Keratinocyte (primary cell): Measurements from ENCODE around the gene ZNF474. TPM values are rescaled to one million over a fixed set of nuclear protein-coding genes. Genes with fewer than 3 reads are reported as not detected.

Source experiments
- DNase-seq: peaks from one replicate; pipeline ENCODE4 v3.0.0-alpha.2; 2011; ENCODE audit warnings: low read depth, missing footprints, low spot score
- FAIRE-seq: peaks from 2 replicates; lab custom pipeline; 2011; peaks lifted over from hg19 to GRCh38; lab: Jason Lieb, UNC
- H2AFZ ChIP-seq: 2 replicates; pipeline ENCODE4 v1.6.0; 2012; ENCODE audit warnings: low read length, control low read depth, inconsistent platforms; ENCODE audit not compliant: control insufficient read depth
- H3K27ac ChIP-seq: 2 replicates; pipeline ENCODE4 v1.5.1; 2011; ENCODE audit warnings: low read length; ENCODE audit not compliant: control insufficient read depth, insufficient read depth
- H3K27me3 ChIP-seq: 3 replicates; pipeline ENCODE4 v1.6.0; 2011; ENCODE audit warnings: low read length; ENCODE audit not compliant: control insufficient read depth, insufficient read depth; ENCODE audit errors: extremely low read depth
- H3K36me3 ChIP-seq, 2 experiments: 2 replicates in 1 of 2; 3 replicates in 1 of 2; pipeline ENCODE4 v1.5.1; 2011; ENCODE audit warnings: low read length in 2 of 2, mild to moderate bottlenecking in 1 of 2; ENCODE audit not compliant: control insufficient read depth in 2 of 2, insufficient read depth in 2 of 2; ENCODE audit errors: extremely low read depth in 1 of 2
- H3K4me1 ChIP-seq: 3 replicates; pipeline ENCODE4 v1.5.1; 2011; ENCODE audit warnings: low read length; ENCODE audit not compliant: control insufficient read depth, insufficient read depth; ENCODE audit errors: extremely low read depth
- H3K4me2 ChIP-seq: 3 replicates; pipeline ENCODE4 v1.6.0; 2011; ENCODE audit warnings: low read depth, low read length; ENCODE audit not compliant: control insufficient read depth, insufficient read depth; ENCODE audit errors: extremely low read depth
- H3K4me3 ChIP-seq, 3 experiments: fragments of 200-600 bp in 1 of 3; sonication (generic) in 1 of 3; 2 replicates in 2 of 3; 3 replicates in 1 of 3; pipeline ENCODE4 v1.5.1; 2011 to 2016; ENCODE audit warnings: low read length in 3 of 3, mild to moderate bottlenecking in 3 of 3, control low read depth in 2 of 3, inconsistent platforms in 1 of 3, low read depth in 1 of 3, mixed read lengths in 1 of 3, mixed run types in 1 of 3, moderate library complexity in 1 of 3; ENCODE audit not compliant: control insufficient read depth in 2 of 3, insufficient read depth in 2 of 3; ENCODE audit errors: extremely low read depth in 1 of 3
- H3K79me2 ChIP-seq: 2 replicates; pipeline ENCODE4 v1.6.0; 2012; ENCODE audit warnings: low read length; ENCODE audit not compliant: control insufficient read depth, insufficient read depth
- H3K9ac ChIP-seq: 3 replicates; pipeline ENCODE4 v1.6.0; 2011; ENCODE audit warnings: low read length; ENCODE audit not compliant: control insufficient read depth, insufficient read depth; ENCODE audit errors: extremely low read depth
- H3K9me1 ChIP-seq: 3 replicates; pipeline ENCODE4 v1.6.0; 2011; ENCODE audit warnings: low read length; ENCODE audit not compliant: control insufficient read depth, insufficient read depth; ENCODE audit errors: extremely low read depth
- H3K9me3 ChIP-seq: 2 replicates; pipeline ENCODE4 v1.5.1; 2012; ENCODE audit warnings: low read depth, low read length; ENCODE audit not compliant: control insufficient read depth
- H4K20me1 ChIP-seq: 3 replicates; pipeline ENCODE4 v1.6.0; 2011; ENCODE audit warnings: low read length; ENCODE audit not compliant: control insufficient read depth, insufficient read depth; ENCODE audit errors: extremely low read depth
- EZH2 ChIP-seq: IDR thresholded peaks from one replicate; pipeline ENCODE4 v1.6.1; 2012; ENCODE audit warnings: inconsistent platforms, mild to moderate bottlenecking, low read length, moderate library complexity
- dilution Hi-C: fragments of 300-500 bp; cut with MboI; formaldehyde crosslinking; loops from one replicate; pipeline ENCODE4 v1.7.0; 2020; ENCODE audit warnings: low sequenced_read_pairs; ENCODE audit not compliant: extremely low pct_ligation_motif_present
- polyA plus RNA-seq, 5 experiments: library from polyadenylated mRNA; depleted of rRNA in 3 of 5; stranded (reverse) in 3 of 5; stranded (forward) in 1 of 5; unstranded in 1 of 5; fragments of >200 nt; gene quantifications; 1 replicate in 1 of 5; 2 replicates in 3 of 5; 3 replicates in 1 of 5; pipeline versions ENCODE4 v1.2.1 to v1.2.3, GENCODE V29; 2011 to 2012; ENCODE audit warnings: missing spikeins in 2 of 5, low read depth in 1 of 5, low replicate concordance in 1 of 5
- TF ChIP-seq, protein P1 (sequence below), 3 experiments: IDR thresholded peaks in 1 of 3; conservative IDR thresholded peaks in 1 of 3; optimal IDR thresholded peaks in 1 of 3; 2 replicates in 2 of 3; 3 replicates in 1 of 3; pipeline versions ENCODE3 to v1.5.1; 2011; ENCODE audit warnings: low read length in 3 of 3, mild to moderate bottlenecking in 3 of 3, moderate library complexity in 2 of 3, control low read depth in 1 of 3, inconsistent platforms in 1 of 3; ENCODE audit not compliant: insufficient read depth in 2 of 3; ENCODE audit errors: extremely low read depth in 1 of 3

ZNF474 gene
- polyA plus RNA-seq, 1 donor (not counting 4 experiments of a cell fraction or from before 2014, with no cell fraction given), result 0.05 TPM

DNA sequence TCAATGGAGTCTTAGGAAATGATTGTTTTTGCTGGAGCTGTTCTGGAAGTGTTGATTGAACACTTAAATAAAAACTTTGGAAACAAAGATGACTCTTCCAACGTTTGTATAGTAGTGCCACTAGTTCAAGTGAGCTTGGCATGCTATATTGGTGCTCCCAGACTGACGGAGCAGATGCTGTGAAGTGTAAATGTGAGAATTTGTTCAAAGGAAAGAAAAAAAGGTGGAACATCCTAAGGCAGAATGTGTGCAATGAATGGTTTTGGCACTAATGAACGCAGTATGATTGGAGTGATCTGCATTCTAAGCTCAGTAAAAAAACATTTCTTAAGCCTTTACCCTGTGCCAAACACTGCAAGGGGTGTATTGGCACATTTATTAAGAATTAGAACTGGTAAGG, 69.8 kb downstream of the ZNF474 start:
- Histone ChIP-seq H3K27ac (no peak overlapping the region), H3K9ac (no peak overlapping the region), H3K4me1 (peaks cover 6% of the 10 kb centered on the region), H3K79me2 (no peaks in the 10 kb centered on the region), H3K4me3 (no peak overlapping the region), H3K4me2 (no peak overlapping the region), H3K27me3 (no peaks in the 10 kb centered on the region), H3K36me3 (no peaks in the 10 kb centered on the region), H2AFZ (no peak overlapping the region), H3K9me1 (no peaks in the 10 kb centered on the region), H3K9me3 (no peaks in the 10 kb centered on the region), H4K20me1 (no peaks in the 10 kb centered on the region)
- TF ChIP-seq EZH2, result no peak
- TF ChIP-seq, protein P1, sequence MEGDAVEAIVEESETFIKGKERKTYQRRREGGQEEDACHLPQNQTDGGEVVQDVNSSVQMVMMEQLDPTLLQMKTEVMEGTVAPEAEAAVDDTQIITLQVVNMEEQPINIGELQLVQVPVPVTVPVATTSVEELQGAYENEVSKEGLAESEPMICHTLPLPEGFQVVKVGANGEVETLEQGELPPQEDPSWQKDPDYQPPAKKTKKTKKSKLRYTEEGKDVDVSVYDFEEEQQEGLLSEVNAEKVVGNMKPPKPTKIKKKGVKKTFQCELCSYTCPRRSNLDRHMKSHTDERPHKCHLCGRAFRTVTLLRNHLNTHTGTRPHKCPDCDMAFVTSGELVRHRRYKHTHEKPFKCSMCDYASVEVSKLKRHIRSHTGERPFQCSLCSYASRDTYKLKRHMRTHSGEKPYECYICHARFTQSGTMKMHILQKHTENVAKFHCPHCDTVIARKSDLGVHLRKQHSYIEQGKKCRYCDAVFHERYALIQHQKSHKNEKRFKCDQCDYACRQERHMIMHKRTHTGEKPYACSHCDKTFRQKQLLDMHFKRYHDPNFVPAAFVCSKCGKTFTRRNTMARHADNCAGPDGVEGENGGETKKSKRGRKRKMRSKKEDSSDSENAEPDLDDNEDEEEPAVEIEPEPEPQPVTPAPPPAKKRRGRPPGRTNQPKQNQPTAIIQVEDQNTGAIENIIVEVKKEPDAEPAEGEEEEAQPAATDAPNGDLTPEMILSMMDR (optimal IDR thresholded peaks at IDR 0.05 in 1 of 3, IDR thresholded peaks at IDR 0.05 in 1 of 3, conservative IDR thresholded peaks at IDR 0.05 in 1 of 3; ENCODE audit: extremely low read depth in 1 of 3, insufficient read depth in 2 of 3, low read length in 3 of 3), result no peak
- FAIRE-seq (no peak), DNase-seq (no peak)
- dilution Hi-C loops, result no loop called here

DNA sequence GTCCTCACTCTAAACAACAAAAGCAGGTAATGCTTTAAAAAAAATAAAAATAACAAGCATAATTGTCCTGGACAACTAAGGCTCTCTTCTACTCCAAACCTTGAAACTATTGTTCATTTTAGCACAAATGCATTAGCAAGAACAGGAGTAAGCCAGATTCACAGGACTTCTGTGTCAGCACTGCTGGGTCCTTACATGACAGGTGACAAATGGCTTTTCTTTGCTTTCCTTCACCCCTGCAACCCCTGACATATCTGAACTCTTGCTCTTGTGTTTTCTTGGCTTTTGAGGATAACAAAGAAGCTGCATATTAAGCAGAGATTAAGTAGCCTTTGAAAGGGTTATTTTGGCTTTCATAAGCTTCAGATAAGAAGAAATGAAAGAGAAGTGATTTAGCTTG, 71.1 kb downstream of the ZNF474 start:
- no peaks in the 10 kb centered on the region for H3K27me3 ChIP-seq
- no peaks in the 10 kb centered on the region for H3K79me2 ChIP-seq
- no peaks in the 10 kb centered on the region for H3K9me1 ChIP-seq
- no peaks in the 10 kb centered on the region for H3K36me3 ChIP-seq
- dilution Hi-C loops, result no loop called here
- DNase-seq (no peak), FAIRE-seq (no peak)
- H3K27ac ChIP-seq, result no peak overlapping the region
- H3K4me1 ChIP-seq, result peaks cover 6% of the 10 kb centered on the region
- H3K9ac ChIP-seq, result no peak overlapping the region
- H3K4me2 ChIP-seq, result no peak overlapping the region
- H3K9me3 ChIP-seq, result no peaks in the 10 kb centered on the region
- H3K4me3 ChIP-seq, result no peak overlapping the region
- TF ChIP-seq, protein P1 (optimal IDR thresholded peaks at IDR 0.05 in 1 of 3, IDR thresholded peaks at IDR 0.05 in 1 of 3, conservative IDR thresholded peaks at IDR 0.05 in 1 of 3; ENCODE audit: extremely low read depth in 1 of 3, insufficient read depth in 2 of 3, low read length in 3 of 3), result no peak
- no peak for TF ChIP-seq EZH2
- no peaks in the 10 kb centered on the region for H4K20me1 ChIP-seq
- no peak overlapping the region for H2AFZ ChIP-seq
